ENCODE measurements around the gene PHACTR2.
"Not testable (repeated sequence)": the region's sequence is repeated elsewhere in the genome, so short reads cannot be mapped to it uniquely, and the experiment has no call there.

The PHACTR2 gene

GRCh38 chr6:143843677-143843999 is 165.9 kb downstream of the PHACTR2 start:
- no peak for TF ChIP-seq CTCF (IDR thresholded peaks at IDR 0.05; ENCODE audit: poor library complexity, severe bottlenecking)
- Histone ChIP-seq H3K4me3 (ENCODE audit: severe bottlenecking) (peak overlapping the region; percentile 75), H3K4me1 (ENCODE audit: insufficient read depth, poor library complexity, severe bottlenecking) (peaks cover 2% of the 10 kb centered on the region), H3K9me3 (ENCODE audit: severe bottlenecking) (no peaks in the 10 kb centered on the region), H3K27ac (ENCODE audit: poor library complexity, severe bottlenecking) (peak overlapping the region; percentile 31), H3K36me3 (ENCODE audit: low read depth) (peaks cover 44% of the 10 kb centered on the region), H3K27me3 (ENCODE audit: insufficient read depth, poor library complexity, severe bottlenecking) (no peaks in the 10 kb centered on the region)
- ATAC-seq (ENCODE audit: low read depth), result peak; percentile 7; the same call in 2 of the 3 replicates
- no peak for DNase-seq (ENCODE audit: low spot score)

GRCh38 chr6:143844006-143844405 is 166.2 kb downstream of the PHACTR2 start:
- peaks cover 2% of the 10 kb centered on the region for H3K4me1 ChIP-seq (ENCODE audit: insufficient read depth, poor library complexity, severe bottlenecking)
- no peaks in the 10 kb centered on the region for H3K27me3 ChIP-seq (ENCODE audit: insufficient read depth, poor library complexity, severe bottlenecking)
- TF ChIP-seq CTCF (IDR thresholded peaks at IDR 0.05; ENCODE audit: poor library complexity, severe bottlenecking), result no peak
- H3K4me3 ChIP-seq (ENCODE audit: severe bottlenecking), result peak overlapping the region; percentile 75
- H3K9me3 ChIP-seq (ENCODE audit: severe bottlenecking), result no peaks in the 10 kb centered on the region
- ATAC-seq (ENCODE audit: low read depth) (no peak), DNase-seq (ENCODE audit: low spot score) (no peak)
- H3K27ac ChIP-seq (ENCODE audit: poor library complexity, severe bottlenecking), result peak overlapping the region; percentile 31
- H3K36me3 ChIP-seq (ENCODE audit: low read depth), result peaks cover 48% of the 10 kb centered on the region

DNA sequence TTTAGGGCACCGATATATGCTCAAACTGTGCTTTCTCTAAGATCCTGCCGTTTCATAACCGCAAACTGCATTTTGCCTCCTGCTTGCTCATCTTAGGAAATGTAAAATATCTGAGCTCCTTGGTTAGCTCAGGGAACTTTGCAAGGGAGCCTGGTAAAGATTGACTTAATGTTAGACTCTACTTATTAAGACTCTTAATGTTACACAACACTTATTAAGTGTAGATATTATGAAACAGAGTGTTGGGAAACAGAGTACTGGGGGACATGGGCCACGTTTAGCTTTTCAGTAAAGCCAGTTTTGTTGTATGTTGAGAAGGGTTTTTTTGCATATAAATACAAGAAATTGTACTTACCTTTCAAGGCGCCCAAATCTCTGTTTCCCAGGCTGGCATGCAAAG is 167.3 kb downstream of the PHACTR2 start:
- ATAC-seq (ENCODE audit: low read depth) (no peak), DNase-seq (ENCODE audit: low spot score) (no peak)
- TF ChIP-seq CTCF (IDR thresholded peaks at IDR 0.05; ENCODE audit: poor library complexity, severe bottlenecking), result no peak
- no peaks in the 10 kb centered on the region for H3K27me3 ChIP-seq (ENCODE audit: insufficient read depth, poor library complexity, severe bottlenecking)
- peaks cover 58% of the 10 kb centered on the region for H3K36me3 ChIP-seq (ENCODE audit: low read depth)
- H3K4me3 ChIP-seq (ENCODE audit: severe bottlenecking), result no peak overlapping the region
- H3K27ac ChIP-seq (ENCODE audit: poor library complexity, severe bottlenecking), result no peak overlapping the region
- peaks cover 2% of the 10 kb centered on the region for H3K4me1 ChIP-seq (ENCODE audit: insufficient read depth, poor library complexity, severe bottlenecking)
- H3K9me3 ChIP-seq (ENCODE audit: severe bottlenecking), result no peaks in the 10 kb centered on the region

GRCh38 chr6:143851706-143852105 is 173.9 kb downstream of the PHACTR2 start:
- H3K4me3 ChIP-seq (ENCODE audit: severe bottlenecking); H3K27ac ChIP-seq (ENCODE audit: poor library complexity, severe bottlenecking); H3K27me3 ChIP-seq (ENCODE audit: insufficient read depth, poor library complexity, severe bottlenecking); H3K9me3 ChIP-seq (ENCODE audit: severe bottlenecking); ATAC-seq (ENCODE audit: low read depth); H3K4me1 ChIP-seq (ENCODE audit: insufficient read depth, poor library complexity, severe bottlenecking); DNase-seq (ENCODE audit: low spot score): not testable (repeated sequence)
- peaks cover 95% of the 10 kb centered on the region for H3K36me3 ChIP-seq (ENCODE audit: low read depth)

GRCh38 chr6:143855057-143855456 is 177.3 kb downstream of the PHACTR2 start:
- H3K4me1 ChIP-seq (ENCODE audit: insufficient read depth, poor library complexity, severe bottlenecking); H3K27ac ChIP-seq (ENCODE audit: poor library complexity, severe bottlenecking); ATAC-seq (ENCODE audit: low read depth); DNase-seq (ENCODE audit: low spot score); H3K4me3 ChIP-seq (ENCODE audit: severe bottlenecking); H3K9me3 ChIP-seq (ENCODE audit: severe bottlenecking); H3K27me3 ChIP-seq (ENCODE audit: insufficient read depth, poor library complexity, severe bottlenecking): not testable (repeated sequence)
- peaks cover 95% of the 10 kb centered on the region for H3K36me3 ChIP-seq (ENCODE audit: low read depth)

GRCh38 chr6:143856762-143857161 is 179.0 kb downstream of the PHACTR2 start:
- not testable (repeated sequence) for H3K27me3 ChIP-seq (ENCODE audit: insufficient read depth, poor library complexity, severe bottlenecking); H3K4me3 ChIP-seq (ENCODE audit: severe bottlenecking); H3K27ac ChIP-seq (ENCODE audit: poor library complexity, severe bottlenecking); H3K4me1 ChIP-seq (ENCODE audit: insufficient read depth, poor library complexity, severe bottlenecking); H3K9me3 ChIP-seq (ENCODE audit: severe bottlenecking); ATAC-seq (ENCODE audit: low read depth); DNase-seq (ENCODE audit: low spot score)
- H3K36me3 ChIP-seq (ENCODE audit: low read depth), result peaks cover 93% of the 10 kb centered on the region
